Neural crest cell (in vitro differentiated cells): ENCODE data around the gene NUDT14. TPM values are rescaled to one million over a fixed set of nuclear protein-coding genes. Genes with fewer than 3 reads are reported as not detected.
A peak's percentile ranks its signal among the peaks of the same experiment; 100 is the strongest.

ENCODE experiments used
- DNase-seq: peaks from one replicate; pipeline ENCODE4 v3.0.0; 2021; ENCODE audit warnings: low read depth, mixed read lengths, low spot score
- H3K27ac Mint-ChIP-seq: one replicate; pipeline ENCODE4 v1.8.0; 2021; ENCODE audit warnings: mild to moderate bottlenecking, mixed read lengths; ENCODE audit not compliant: unreplicated experiment
- H3K27me3 Mint-ChIP-seq: 2 replicates; pipeline ENCODE4 v1.8.0; 2021; ENCODE audit warnings: low read depth, mild to moderate bottlenecking, mixed read lengths
- H3K36me3 Mint-ChIP-seq: 2 replicates; pipeline ENCODE4 v1.8.0; 2021; ENCODE audit warnings: low read depth, mild to moderate bottlenecking, mixed read lengths
- H3K4me1 Mint-ChIP-seq: 2 replicates; pipeline ENCODE4 v1.8.0; 2021; ENCODE audit warnings: mixed read lengths
- H3K4me3 Mint-ChIP-seq: one replicate; pipeline ENCODE4 v1.8.0; 2021; ENCODE audit warnings: mild to moderate bottlenecking, mixed read lengths
- H3K9me3 Mint-ChIP-seq: 2 replicates; pipeline ENCODE4 v1.8.0; 2021; ENCODE audit warnings: mixed read lengths
- total RNA-seq: library from RNA; stranded (reverse); gene quantifications from 2 replicates; pipeline ENCODE4 v1.2.1, GENCODE V29; 2021
- TF ChIP-seq, protein P1 (sequence below): fragments of 200-600 bp; sonication (generic); conservative IDR thresholded peaks from 2 replicates; pipeline ENCODE4 v1.5.0; 2021; ENCODE audit warnings: antibody characterized with exemption, mild to moderate bottlenecking

The NUDT14 gene
- total RNA-seq, 1 donor from 2014 or later: 25.6 TPM

DNA sequence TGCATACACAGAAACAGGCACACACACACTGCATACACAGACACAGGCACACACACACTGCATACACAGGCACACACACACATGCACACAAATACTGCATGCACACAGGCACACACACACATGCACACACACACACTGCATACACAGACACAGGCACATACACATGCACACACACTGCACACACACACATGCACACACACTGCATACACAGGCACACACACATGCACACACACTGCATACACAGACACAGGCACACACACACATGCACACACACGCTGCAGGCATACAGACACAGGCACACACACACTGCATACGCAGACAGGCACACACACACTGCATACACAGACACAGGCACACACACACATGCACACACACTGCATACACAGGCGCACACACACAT is 34.5 kb upstream of the NUDT14 start:
- Mint-ChIP-seq H3K27me3 (no peaks in the 10 kb centered on the region), H3K36me3 (peaks cover 10% of the 10 kb centered on the region), H3K27ac (no peak overlapping the region), H3K9me3 (no peaks in the 10 kb centered on the region), H3K4me3 (no peak overlapping the region), H3K4me1 (no peaks in the 10 kb centered on the region)
- TF ChIP-seq, protein P1, sequence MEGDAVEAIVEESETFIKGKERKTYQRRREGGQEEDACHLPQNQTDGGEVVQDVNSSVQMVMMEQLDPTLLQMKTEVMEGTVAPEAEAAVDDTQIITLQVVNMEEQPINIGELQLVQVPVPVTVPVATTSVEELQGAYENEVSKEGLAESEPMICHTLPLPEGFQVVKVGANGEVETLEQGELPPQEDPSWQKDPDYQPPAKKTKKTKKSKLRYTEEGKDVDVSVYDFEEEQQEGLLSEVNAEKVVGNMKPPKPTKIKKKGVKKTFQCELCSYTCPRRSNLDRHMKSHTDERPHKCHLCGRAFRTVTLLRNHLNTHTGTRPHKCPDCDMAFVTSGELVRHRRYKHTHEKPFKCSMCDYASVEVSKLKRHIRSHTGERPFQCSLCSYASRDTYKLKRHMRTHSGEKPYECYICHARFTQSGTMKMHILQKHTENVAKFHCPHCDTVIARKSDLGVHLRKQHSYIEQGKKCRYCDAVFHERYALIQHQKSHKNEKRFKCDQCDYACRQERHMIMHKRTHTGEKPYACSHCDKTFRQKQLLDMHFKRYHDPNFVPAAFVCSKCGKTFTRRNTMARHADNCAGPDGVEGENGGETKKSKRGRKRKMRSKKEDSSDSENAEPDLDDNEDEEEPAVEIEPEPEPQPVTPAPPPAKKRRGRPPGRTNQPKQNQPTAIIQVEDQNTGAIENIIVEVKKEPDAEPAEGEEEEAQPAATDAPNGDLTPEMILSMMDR: no peak
- no peak for DNase-seq

DNA sequence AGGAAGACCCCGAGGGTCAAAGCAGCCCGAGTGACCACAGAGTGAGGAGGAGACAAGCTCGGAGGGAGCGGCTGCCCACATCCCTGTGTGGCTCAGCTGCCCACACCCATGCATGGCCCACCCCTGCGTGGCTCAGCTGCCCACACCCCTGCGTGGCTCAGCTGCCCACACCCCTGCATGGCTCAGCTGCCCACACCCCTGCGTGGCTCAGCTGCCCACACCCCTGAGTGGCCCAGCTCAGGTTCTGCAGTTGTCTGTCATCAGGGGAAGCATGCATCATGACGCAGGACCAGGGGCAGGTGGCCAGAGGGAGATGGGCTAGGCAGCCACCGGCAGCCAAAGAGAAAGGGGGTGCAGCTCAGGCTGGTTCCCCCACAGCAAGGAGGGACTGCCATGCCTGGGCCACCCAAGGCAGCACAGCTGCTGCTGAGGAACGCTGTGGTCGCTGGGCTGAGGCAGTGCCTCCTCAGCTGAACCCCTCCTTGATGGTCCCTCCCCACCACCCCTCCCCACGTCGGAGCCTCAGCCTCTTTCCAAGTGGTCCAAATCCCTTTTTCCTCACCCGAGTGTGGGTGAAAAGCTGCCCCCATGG is 33.3 kb upstream of the NUDT14 start:
- DNase-seq: no peak
- H3K36me3 Mint-ChIP-seq: peaks cover 10% of the 10 kb centered on the region
- H3K9me3 Mint-ChIP-seq: no peaks in the 10 kb centered on the region
- H3K4me3 Mint-ChIP-seq: no peak overlapping the region
- no peaks in the 10 kb centered on the region for H3K27me3 Mint-ChIP-seq
- TF ChIP-seq, protein P1: no peak
- no peak overlapping the region for H3K27ac Mint-ChIP-seq
- no peaks in the 10 kb centered on the region for H3K4me1 Mint-ChIP-seq

DNA sequence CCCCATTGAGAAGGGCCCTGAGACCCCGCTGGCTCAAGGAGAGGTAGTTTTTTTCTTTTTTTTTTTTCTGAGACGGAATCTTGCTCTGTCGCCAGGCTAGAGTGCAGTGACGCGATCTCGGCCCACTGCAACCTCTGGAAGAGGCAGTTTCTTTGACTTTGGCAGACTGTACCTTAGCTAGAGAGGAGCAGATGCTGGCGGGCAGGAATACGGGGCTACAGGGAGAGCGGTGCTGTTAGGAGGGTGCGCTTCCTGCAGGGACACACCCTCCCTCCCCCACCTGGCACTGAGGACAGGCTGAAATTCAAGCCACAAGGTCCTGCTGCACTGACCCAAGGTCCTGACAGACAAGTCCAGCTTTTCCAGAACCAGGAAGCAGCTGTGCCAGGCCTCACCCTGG is 32.2 kb upstream of the NUDT14 start:
- TF ChIP-seq, protein P1: no peak
- H3K4me1 Mint-ChIP-seq: no peaks in the 10 kb centered on the region
- no peaks in the 10 kb centered on the region for H3K9me3 Mint-ChIP-seq
- peaks cover 10% of the 10 kb centered on the region for H3K36me3 Mint-ChIP-seq
- no peak for DNase-seq
- no peak overlapping the region for H3K4me3 Mint-ChIP-seq
- no peaks in the 10 kb centered on the region for H3K27me3 Mint-ChIP-seq
- peak overlapping the region; percentile 20 for H3K27ac Mint-ChIP-seq

DNA sequence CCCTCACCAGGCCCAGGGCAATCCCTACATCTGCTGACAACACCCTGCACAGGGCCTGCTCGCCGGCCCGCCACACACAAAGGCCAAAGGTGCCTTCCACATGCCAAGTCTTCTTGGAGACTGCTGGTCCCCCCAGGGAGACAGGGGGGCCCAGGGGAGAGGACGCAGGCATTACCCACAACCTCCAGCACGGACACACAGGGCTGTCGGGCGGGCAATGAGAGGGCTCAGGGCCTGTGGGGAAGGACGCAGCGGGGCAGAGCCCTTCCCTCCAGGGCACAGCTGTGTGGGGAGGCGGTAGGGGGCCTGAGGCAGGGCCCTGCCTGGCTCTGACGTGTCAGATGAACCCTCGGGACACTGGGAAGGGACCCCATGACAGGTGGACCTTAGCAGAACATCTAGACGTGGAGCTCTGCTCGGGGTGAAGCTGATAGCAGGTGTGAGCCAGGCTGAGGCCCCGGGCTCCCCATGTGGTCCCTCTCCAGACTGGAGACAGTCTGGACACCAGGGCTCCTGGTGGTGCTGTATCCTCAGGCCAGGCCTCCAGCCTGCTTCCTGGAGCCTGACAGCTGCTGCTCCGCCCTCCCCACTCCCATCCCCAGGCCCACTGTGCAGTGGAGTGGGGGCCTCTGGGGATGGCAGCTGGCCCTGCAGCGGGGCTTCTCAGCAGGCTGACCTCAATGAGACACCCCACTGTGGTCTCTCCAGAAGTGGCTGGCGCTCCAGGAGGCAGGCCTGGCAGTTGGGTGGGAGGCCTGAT is 31.6 kb upstream of the NUDT14 start:
- TF ChIP-seq, protein P1: no peak
- H3K9me3 Mint-ChIP-seq: no peaks in the 10 kb centered on the region
- no peak overlapping the region for H3K4me3 Mint-ChIP-seq
- no peaks in the 10 kb centered on the region for H3K4me1 Mint-ChIP-seq
- H3K27ac Mint-ChIP-seq: no peak overlapping the region
- H3K27me3 Mint-ChIP-seq: no peaks in the 10 kb centered on the region
- H3K36me3 Mint-ChIP-seq: peaks cover 10% of the 10 kb centered on the region
- no peak for DNase-seq

DNA sequence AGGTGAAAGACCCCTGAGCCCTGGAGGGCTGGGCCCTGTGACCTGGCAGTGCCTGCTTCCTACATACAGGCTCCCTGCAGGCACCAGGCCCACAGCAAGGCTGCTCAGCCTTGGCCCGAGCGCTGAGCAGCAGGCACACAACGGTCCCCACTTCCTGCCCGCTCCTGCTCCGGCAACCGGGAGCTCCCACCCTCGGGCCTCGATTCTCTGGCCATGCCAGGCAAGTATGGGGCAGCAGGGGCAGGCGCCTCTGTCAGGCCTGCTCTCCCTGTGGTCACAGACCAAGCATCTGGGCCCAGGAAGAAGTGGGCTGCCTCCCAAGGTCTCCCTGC is 30.6 kb upstream of the NUDT14 start:
- H3K27ac Mint-ChIP-seq: no peak overlapping the region
- H3K4me3 Mint-ChIP-seq: no peak overlapping the region
- no peaks in the 10 kb centered on the region for H3K4me1 Mint-ChIP-seq
- no peaks in the 10 kb centered on the region for H3K27me3 Mint-ChIP-seq
- DNase-seq: no peak
- TF ChIP-seq, protein P1: no peak
- peaks cover 10% of the 10 kb centered on the region for H3K36me3 Mint-ChIP-seq
- H3K9me3 Mint-ChIP-seq: no peaks in the 10 kb centered on the region
